DND-41 (cell line): ENCODE data around the gene GDF9.

Experiments
- ATAC-seq: fragments of 200-7000 bp; cut with Tn5 transposase; 3 replicates; pipeline ENCODE4 v1.9.1; 2021; ENCODE audit warnings: low read depth; ENCODE audit not compliant: insufficient read depth
- DNase-seq: peaks from one replicate; pipeline ENCODE4 v3.0.0-alpha.2; 2020
- H2AFZ ChIP-seq: 2 replicates; pipeline ENCODE4 v1.6.0; 2012; ENCODE audit warnings: low read depth, low read length
- H3K27ac ChIP-seq: 2 replicates; pipeline ENCODE4 v1.5.1; 2012; ENCODE audit warnings: low read length, inconsistent platforms
- H3K27me3 ChIP-seq: fragments of 200-600 bp; sonication (generic); 2 replicates; pipeline ENCODE4 v1.6.0; 2012; ENCODE audit warnings: low read length, mild to moderate bottlenecking, inconsistent platforms; ENCODE audit not compliant: insufficient read depth, poor library complexity
- H3K36me3 ChIP-seq: 2 replicates; pipeline ENCODE4 v1.5.1; 2012; ENCODE audit warnings: low read length, inconsistent platforms; ENCODE audit not compliant: insufficient read depth
- H3K4me1 ChIP-seq: 2 replicates; pipeline ENCODE4 v1.5.1; 2012; ENCODE audit warnings: mild to moderate bottlenecking, low read length; ENCODE audit not compliant: insufficient read depth
- H3K4me2 ChIP-seq: 2 replicates; pipeline ENCODE4 v1.6.0; 2012; ENCODE audit warnings: mild to moderate bottlenecking, moderate library complexity, low read length, inconsistent platforms; ENCODE audit not compliant: insufficient read depth
- H3K4me3 ChIP-seq, 2 experiments: fragments of 200-600 bp in 1 of 2; shearing (Covaris generic) in 1 of 2; 2 replicates each; pipeline ENCODE4 v1.5.1; 2012 to 2016; ENCODE audit warnings: inconsistent platforms in 2 of 2, low read length in 2 of 2, mild to moderate bottlenecking in 2 of 2, low read depth in 1 of 2, moderate library complexity in 1 of 2
- H3K79me2 ChIP-seq: 2 replicates; pipeline ENCODE4 v1.6.0; 2012; ENCODE audit warnings: low read length, inconsistent platforms; ENCODE audit not compliant: insufficient read depth
- H3K9ac ChIP-seq: 2 replicates; pipeline ENCODE4 v1.6.0; 2012; ENCODE audit warnings: low read depth, mild to moderate bottlenecking, inconsistent platforms, low read length, moderate library complexity
- H3K9me3 ChIP-seq: 2 replicates; pipeline ENCODE4 v1.5.1; 2012; ENCODE audit warnings: low read length, moderate library complexity, mild to moderate bottlenecking, inconsistent platforms; ENCODE audit not compliant: insufficient read depth, severe bottlenecking
- H4K20me1 ChIP-seq: 2 replicates; pipeline ENCODE4 v1.6.0; 2012; ENCODE audit warnings: low read length; ENCODE audit not compliant: insufficient read depth
- EZH2 ChIP-seq: IDR thresholded peaks from 3 replicates; pipeline ENCODE4 v1.6.1; 2012; ENCODE audit warnings: borderline replicate concordance, low read depth, mild to moderate bottlenecking, moderate library complexity, low read length, inconsistent platforms; ENCODE audit not compliant: severe bottlenecking
- TF ChIP-seq, protein P1 (sequence below): IDR thresholded peaks from 2 replicates; pipeline ENCODE4 v1.5.1; 2012; ENCODE audit warnings: borderline replicate concordance, low read length, moderate library complexity, mild to moderate bottlenecking; ENCODE audit not compliant: poor library complexity, severe bottlenecking; ENCODE audit errors: extremely low read depth

GDF9 gene

DNA sequence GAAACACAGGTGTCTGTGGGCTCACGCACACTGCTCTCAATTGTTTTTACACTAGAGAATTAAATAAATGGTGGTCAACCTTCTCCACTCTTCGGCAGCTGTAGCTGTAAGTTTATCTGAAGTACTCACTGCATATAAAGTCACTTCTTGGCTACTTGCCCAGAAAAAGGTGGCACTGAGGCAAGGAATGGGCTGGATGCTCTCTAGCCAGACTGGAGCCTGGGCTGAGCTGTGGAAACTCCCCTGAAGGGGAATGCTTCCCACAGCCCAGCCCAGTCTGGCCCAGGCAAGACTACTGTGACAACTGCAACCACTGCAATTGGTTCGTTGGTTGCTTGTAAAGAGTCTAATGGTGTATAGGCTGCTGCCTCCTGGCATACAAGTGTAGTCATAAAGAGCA, 11.7 kb upstream of the GDF9 start:
- H3K27ac ChIP-seq = no peak overlapping the region
- no peak for DNase-seq

DNA sequence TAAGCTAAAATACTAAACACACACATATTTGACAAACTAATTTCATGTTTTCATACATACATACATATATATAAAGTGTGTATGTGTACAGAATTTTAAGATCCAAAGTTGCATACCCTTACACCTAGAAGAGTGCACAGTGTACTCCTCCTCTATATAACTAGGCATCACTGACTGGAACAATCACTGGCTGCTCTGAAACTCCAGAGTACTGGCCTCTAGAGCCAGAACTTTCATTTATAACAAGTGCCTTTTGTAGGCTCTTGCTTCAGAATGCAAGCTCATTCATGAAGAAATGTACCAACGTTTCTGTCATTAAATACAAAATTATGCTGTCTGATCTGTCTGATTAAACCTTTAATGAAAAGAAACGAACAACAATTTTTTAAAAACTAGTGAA, 11.2 kb upstream of the GDF9 start:
- H3K27me3 ChIP-seq = no peaks in the 10 kb centered on the region
- no peak overlapping the region for H3K4me2 ChIP-seq
- H3K36me3 ChIP-seq = peaks cover 72% of the 10 kb centered on the region
- H3K9ac ChIP-seq = no peak overlapping the region
- no peaks in the 10 kb centered on the region for H3K4me1 ChIP-seq
- TF ChIP-seq, protein P1, sequence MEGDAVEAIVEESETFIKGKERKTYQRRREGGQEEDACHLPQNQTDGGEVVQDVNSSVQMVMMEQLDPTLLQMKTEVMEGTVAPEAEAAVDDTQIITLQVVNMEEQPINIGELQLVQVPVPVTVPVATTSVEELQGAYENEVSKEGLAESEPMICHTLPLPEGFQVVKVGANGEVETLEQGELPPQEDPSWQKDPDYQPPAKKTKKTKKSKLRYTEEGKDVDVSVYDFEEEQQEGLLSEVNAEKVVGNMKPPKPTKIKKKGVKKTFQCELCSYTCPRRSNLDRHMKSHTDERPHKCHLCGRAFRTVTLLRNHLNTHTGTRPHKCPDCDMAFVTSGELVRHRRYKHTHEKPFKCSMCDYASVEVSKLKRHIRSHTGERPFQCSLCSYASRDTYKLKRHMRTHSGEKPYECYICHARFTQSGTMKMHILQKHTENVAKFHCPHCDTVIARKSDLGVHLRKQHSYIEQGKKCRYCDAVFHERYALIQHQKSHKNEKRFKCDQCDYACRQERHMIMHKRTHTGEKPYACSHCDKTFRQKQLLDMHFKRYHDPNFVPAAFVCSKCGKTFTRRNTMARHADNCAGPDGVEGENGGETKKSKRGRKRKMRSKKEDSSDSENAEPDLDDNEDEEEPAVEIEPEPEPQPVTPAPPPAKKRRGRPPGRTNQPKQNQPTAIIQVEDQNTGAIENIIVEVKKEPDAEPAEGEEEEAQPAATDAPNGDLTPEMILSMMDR = no peak
- H3K27ac ChIP-seq = no peak overlapping the region
- H3K79me2 ChIP-seq = no peaks in the 10 kb centered on the region
- H2AFZ ChIP-seq = no peak overlapping the region
- no peak overlapping the region for H3K4me3 ChIP-seq
- DNase-seq (no peak), ATAC-seq (no peak)
- no peaks in the 10 kb centered on the region for H4K20me1 ChIP-seq
- H3K9me3 ChIP-seq = no peaks in the 10 kb centered on the region

More for the DNA sequence above, 11.7 kb upstream of the GDF9 start:
- no peaks in the 10 kb centered on the region for H3K9me3 ChIP-seq
- H3K27me3 ChIP-seq = no peaks in the 10 kb centered on the region
- no peak overlapping the region for H3K9ac ChIP-seq
- H3K36me3 ChIP-seq = peaks cover 73% of the 10 kb centered on the region
- no peak for ATAC-seq
- H2AFZ ChIP-seq = no peak overlapping the region
- no peaks in the 10 kb centered on the region for H4K20me1 ChIP-seq
- TF ChIP-seq EZH2 = no peak
- TF ChIP-seq, protein P1 = no peak
- no peak overlapping the region for H3K4me2 ChIP-seq
- H3K4me1 ChIP-seq = no peaks in the 10 kb centered on the region
- H3K79me2 ChIP-seq = no peaks in the 10 kb centered on the region
- no peak overlapping the region for H3K4me3 ChIP-seq

DNA sequence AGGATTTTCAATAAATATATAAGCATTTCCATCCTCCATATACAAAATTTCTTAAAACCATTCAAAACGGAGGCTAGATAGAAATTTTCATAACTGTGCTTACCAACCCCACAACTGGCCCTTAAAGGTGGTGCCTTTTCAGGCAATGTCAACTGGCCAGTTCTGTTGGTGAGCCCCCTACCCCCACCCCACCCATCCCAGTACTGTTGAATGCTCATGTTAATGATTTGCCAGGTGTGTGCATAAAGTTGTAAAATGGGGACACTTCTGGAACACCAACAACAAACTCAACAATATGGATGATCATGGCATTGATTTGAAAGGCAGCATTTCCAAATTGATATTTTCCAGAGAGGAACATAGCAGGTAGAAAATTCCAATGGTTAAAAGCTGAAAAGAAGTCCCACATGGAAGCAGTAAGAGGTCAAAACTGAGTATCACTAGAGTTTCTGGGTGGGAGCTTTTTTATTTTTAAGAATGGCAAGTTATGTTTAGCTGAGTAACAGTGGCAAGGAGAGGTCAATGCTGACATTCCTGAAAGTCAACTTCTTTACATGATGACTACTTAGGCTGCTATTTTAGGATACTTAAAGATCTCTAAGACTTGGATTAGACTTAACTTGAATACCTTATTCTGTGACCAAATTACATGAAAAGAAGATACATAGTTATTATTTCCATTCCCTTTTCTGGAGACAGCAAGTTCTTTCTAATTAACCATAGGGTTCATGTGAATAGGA, 9.9 kb upstream of the GDF9 start:
- Histone ChIP-seq H3K4me3 (no peak overlapping the region), H2AFZ (no peak overlapping the region), H3K4me1 (no peaks in the 10 kb centered on the region), H4K20me1 (peaks cover 3% of the 10 kb centered on the region; the same call in 1 of the 2 replicates), H3K27ac (no peak overlapping the region), H3K36me3 (peaks cover 71% of the 10 kb centered on the region), H3K4me2 (no peak overlapping the region), H3K9ac (no peak overlapping the region), H3K27me3 (no peaks in the 10 kb centered on the region), H3K79me2 (no peaks in the 10 kb centered on the region), H3K9me3 (no peaks in the 10 kb centered on the region)
- TF ChIP-seq, protein P1 = no peak
- TF ChIP-seq EZH2 = no peak
- ATAC-seq (no peak), DNase-seq (no peak)
